Mesodermal cell (in vitro differentiated cells): ENCODE measurements around the gene ARHGAP10.

Experiments used
- H3K27ac ChIP-seq: 2 replicates; pipeline ENCODE4 v1.7.0; 2013; ENCODE audit warnings: mild to moderate bottlenecking, low read depth, low read length, moderate library complexity; ENCODE audit not compliant: severe bottlenecking
- H3K36me3 ChIP-seq: 2 replicates; pipeline ENCODE4 v1.7.1; 2013; ENCODE audit warnings: mild to moderate bottlenecking, low read length, moderate library complexity; ENCODE audit not compliant: control insufficient read depth, insufficient read depth
- H3K4me1 ChIP-seq: one replicate; pipeline ENCODE4 v1.7.1; 2013; ENCODE audit warnings: mild to moderate bottlenecking, low read length; ENCODE audit not compliant: insufficient read depth, control insufficient read depth, poor library complexity, severe bottlenecking
- H3K4me3 ChIP-seq: 2 replicates; pipeline ENCODE4 v1.7.0; 2013; ENCODE audit warnings: low read length, control low read depth, mild to moderate bottlenecking; ENCODE audit not compliant: insufficient read depth, poor library complexity, severe bottlenecking; ENCODE audit errors: extremely low read depth
- H3K9me3 ChIP-seq: 2 replicates; pipeline ENCODE4 v1.7.1; 2013; ENCODE audit warnings: mild to moderate bottlenecking, low read length, moderate library complexity; ENCODE audit not compliant: control insufficient read depth
- WGBS, 2 experiments: methylation state at CpG; one replicate each; pipeline ENCODE4 v1.1.5; 2013; ENCODE audit warnings: missing lambda C conversion rate in 2 of 2; ENCODE audit not compliant: insufficient coverage in 2 of 2; 5-methylcytosine and 5-hydroxymethylcytosine counted together

The ARHGAP10 gene

GRCh38 chr4:148067301-148067916 lies 335.5 kb downstream of the ARHGAP10 start:
- Histone ChIP-seq H3K9me3 (no peaks in the 10 kb centered on the region), H3K4me3 (no peak overlapping the region), H3K36me3 (peaks cover 15% of the 10 kb centered on the region), H3K27ac (no peak overlapping the region), H3K4me1 (peaks cover 6% of the 10 kb centered on the region)
- 90 to 92% methylated on average over 6 of the region's 6 CpGs for WGBS, 2 experiments

- WGBS, 2 experiments: 90% methylated on average over 8 to 10 of the region's 13 CpGs
Measured at GRCh38 chr4:148068065-148068911, 336.4 kb downstream of the ARHGAP10 start.

DNA sequence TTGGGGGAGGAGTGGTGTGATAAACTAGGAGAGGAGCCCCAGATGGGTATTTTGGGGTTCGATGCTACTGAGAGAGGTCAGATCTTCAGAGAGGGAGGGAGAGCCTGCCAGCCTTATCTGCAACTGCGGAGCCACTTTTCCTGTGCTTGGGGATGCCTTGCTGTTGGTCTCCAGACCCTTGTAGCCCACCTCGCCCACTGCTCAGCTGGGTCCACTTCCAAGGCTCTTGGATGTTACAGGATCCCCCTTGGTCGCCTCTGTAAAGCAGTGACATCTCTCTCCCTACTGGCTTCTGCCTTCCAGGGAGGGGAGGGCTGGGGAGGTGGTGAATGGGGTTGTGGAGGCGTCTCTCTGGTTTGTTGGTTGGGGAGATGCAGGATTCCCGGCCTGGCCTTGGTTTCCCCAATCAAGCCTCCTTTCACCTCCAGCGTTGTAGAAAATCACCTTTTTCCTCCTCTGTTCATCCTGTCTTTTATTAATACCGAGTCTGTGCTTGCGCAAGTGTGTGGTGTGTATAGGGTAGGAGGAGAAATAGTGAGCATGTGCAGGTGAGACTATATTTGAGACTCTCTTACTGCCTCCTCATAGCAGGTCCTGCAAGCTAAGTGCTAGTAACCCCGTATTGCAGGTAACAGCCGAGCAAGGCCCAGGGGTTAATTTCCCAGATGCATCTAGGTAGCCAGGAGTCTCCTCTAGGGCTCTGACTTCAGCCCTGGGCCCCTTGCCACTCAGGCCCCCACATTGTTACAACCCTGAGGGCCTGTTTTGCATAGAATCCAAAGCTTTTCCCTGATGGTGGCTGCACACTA lies 337.4 kb downstream of the ARHGAP10 start:
- Histone ChIP-seq H3K4me3 (no peak overlapping the region), H3K36me3 (peaks cover 34% of the 10 kb centered on the region), H3K4me1 (peaks cover 6% of the 10 kb centered on the region), H3K27ac (no peak overlapping the region), H3K9me3 (peaks cover 8% of the 10 kb centered on the region)
- WGBS, 2 experiments: 89 to 94% methylated on average over 3 to 5 of the region's 11 CpGs

More at GRCh38 chr4:148068065-148068911, 336.4 kb downstream of the ARHGAP10 start:
- Histone ChIP-seq H3K36me3 (peaks cover 24% of the 10 kb centered on the region), H3K4me3 (no peak overlapping the region), H3K9me3 (no peaks in the 10 kb centered on the region), H3K27ac (no peak overlapping the region), H3K4me1 (peaks cover 6% of the 10 kb centered on the region)

- no peak overlapping the region for H3K4me3 ChIP-seq
- peaks cover 11% of the 10 kb centered on the region for H3K9me3 ChIP-seq
- peaks cover 1% of the 10 kb centered on the region for H3K4me1 ChIP-seq
- H3K27ac ChIP-seq: no peak overlapping the region
- H3K36me3 ChIP-seq: peaks cover 36% of the 10 kb centered on the region
- 100% methylated on average over 1 of the region's 3 CpGs for WGBS, 2 experiments
Measured at GRCh38 chr4:148069895-148070178, 337.9 kb downstream of the ARHGAP10 start.

DNA sequence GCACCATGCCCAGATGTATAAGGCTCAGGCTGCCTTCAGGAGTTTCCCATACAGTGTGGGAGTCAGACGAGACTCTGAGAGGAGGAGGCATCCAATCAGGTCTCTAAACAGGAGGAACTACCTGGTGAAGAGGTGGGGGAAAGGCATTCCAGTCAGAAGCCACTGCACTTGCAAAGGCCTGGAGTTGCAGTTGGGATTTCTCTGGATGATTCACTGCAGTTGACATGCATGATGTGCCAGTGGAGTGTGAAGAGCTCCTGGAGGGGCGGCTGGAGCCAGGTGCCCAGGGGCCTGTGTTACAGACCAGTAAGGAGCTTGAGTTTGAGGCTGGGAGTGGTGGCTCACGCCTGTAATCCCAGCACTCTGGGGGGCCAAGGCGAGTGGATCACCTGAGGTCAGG lies 339.1 kb downstream of the ARHGAP10 start:
- WGBS, 2 experiments: 78 to 85% methylated on average over 3 of the region's 4 CpGs
- no peak overlapping the region for H3K4me3 ChIP-seq
- H3K4me1 ChIP-seq: no peaks in the 10 kb centered on the region
- peaks cover 34% of the 10 kb centered on the region for H3K36me3 ChIP-seq
- peaks cover 11% of the 10 kb centered on the region for H3K9me3 ChIP-seq
- no peak overlapping the region for H3K27ac ChIP-seq

- no peaks in the 10 kb centered on the region for H3K4me1 ChIP-seq
- no peak overlapping the region for H3K4me3 ChIP-seq
- 89 to 97% methylated on average over 6 to 7 of the region's 9 CpGs for WGBS, 2 experiments
- no peak overlapping the region for H3K27ac ChIP-seq
- peaks cover 32% of the 10 kb centered on the region for H3K36me3 ChIP-seq
- peaks cover 11% of the 10 kb centered on the region for H3K9me3 ChIP-seq
Measured at GRCh38 chr4:148072789-148073188, 340.9 kb downstream of the ARHGAP10 start.

DNA sequence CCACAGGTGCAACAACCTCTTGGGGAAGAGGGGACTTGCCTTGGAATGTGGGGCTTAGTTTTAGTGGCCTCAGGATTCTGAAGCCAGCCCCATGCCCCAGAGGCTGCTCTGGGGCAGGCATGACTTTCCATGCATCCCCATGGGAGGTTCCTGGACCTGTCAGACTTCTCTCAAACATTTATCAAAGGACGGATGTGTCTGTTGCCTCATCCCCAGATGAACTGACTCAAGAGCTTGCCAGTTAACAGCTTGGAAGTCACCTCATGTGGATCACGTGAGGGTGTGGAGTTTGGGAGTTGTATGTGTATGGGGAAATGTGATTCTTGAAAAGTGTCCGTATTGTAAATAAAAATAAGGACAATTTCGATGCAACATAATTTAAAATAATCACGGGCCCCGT lies 341.5 kb downstream of the ARHGAP10 start:
- 95 to 98% methylated on average over 5 of the region's 6 CpGs for WGBS, 2 experiments

GRCh38 chr4:148074462-148074861 lies 342.6 kb downstream of the ARHGAP10 start:
- H3K36me3 ChIP-seq: peaks cover 33% of the 10 kb centered on the region
- no peaks in the 10 kb centered on the region for H3K4me1 ChIP-seq
- H3K27ac ChIP-seq: no peak overlapping the region
- WGBS, 2 experiments: 90 to 95% methylated on average over 2 to 3 of the region's 5 CpGs
- H3K4me3 ChIP-seq: no peak overlapping the region
- H3K9me3 ChIP-seq: peaks cover 11% of the 10 kb centered on the region

More for the DNA sequence above, 341.5 kb downstream of the ARHGAP10 start:
- H3K9me3 ChIP-seq: peaks cover 11% of the 10 kb centered on the region
- H3K4me1 ChIP-seq: no peaks in the 10 kb centered on the region
- H3K4me3 ChIP-seq: no peak overlapping the region
- H3K36me3 ChIP-seq: peaks cover 32% of the 10 kb centered on the region
- H3K27ac ChIP-seq: no peak overlapping the region

GRCh38 chr4:148075438-148075837 lies 343.6 kb downstream of the ARHGAP10 start:
- Histone ChIP-seq H3K9me3 (peaks cover 11% of the 10 kb centered on the region), H3K36me3 (peaks cover 36% of the 10 kb centered on the region), H3K27ac (no peak overlapping the region), H3K4me3 (no peak overlapping the region), H3K4me1 (no peaks in the 10 kb centered on the region)
- 93 to 100% methylated on average over 2 to 3 of the region's 3 CpGs for WGBS, 2 experiments

- H3K9me3 ChIP-seq: peaks cover 11% of the 10 kb centered on the region
- no peaks in the 10 kb centered on the region for H3K4me1 ChIP-seq
- WGBS, 2 experiments: 90 to 96% methylated on average over 3 to 5 of the region's 5 CpGs
- H3K27ac ChIP-seq: no peak overlapping the region
- no peak overlapping the region for H3K4me3 ChIP-seq
- peaks cover 34% of the 10 kb centered on the region for H3K36me3 ChIP-seq
Measured at GRCh38 chr4:148076964-148077363, 345.1 kb downstream of the ARHGAP10 start.
